ENCODE results near the gene RBM23.

GRCh38 chr14:22864979-22865378, 54.0 kb downstream of the RBM23 start:
- no peak for TF ChIP-seq CTCF (IDR thresholded peaks at IDR 0.05; ENCODE audit: low read length)
- no peak for TF ChIP-seq EZH2 (IDR thresholded peaks at IDR 0.05; ENCODE audit: borderline replicate concordance, low read length)
